Right lobe of liver (tissue), 6 donors: ENCODE measurements around the gene ACAP2. TPM values are rescaled to one million over a fixed set of nuclear protein-coding genes. Genes with fewer than 3 reads are reported as not detected.
"Not testable (repeated sequence)": the region's sequence is repeated elsewhere in the genome, so short reads cannot be mapped to it uniquely, and the experiment has no call there.

Experiments used
- ATAC-seq, 4 donors: fragments of 200-7000 bp; cut with Tn5 transposase; one replicate each; pipeline ENCODE4 v1.9.1; 2020; ENCODE audit warnings: mild to moderate bottlenecking in 4 of 4, moderate library complexity in 4 of 4
- DNase-seq, 3 donors: peaks; one replicate each; pipeline ENCODE4 v3.0.0-alpha.2; 2020
- H3K27ac ChIP-seq, 3 donors: fragments of 200-600 bp; one replicate each; pipeline ENCODE4 v1.8.0; 2022
- H3K27me3 ChIP-seq, 2 donors: fragments of 200-600 bp; one replicate each; pipeline ENCODE4 v1.8.0; 2022
- H3K36me3 ChIP-seq, 4 donors: fragments of 200-600 bp; sonication (generic) in 1 of 4; one replicate each; pipeline versions ENCODE4 v1.5.1 to v1.8.0; 2017 to 2022; ENCODE audit warnings: control low read depth in 1 of 4
- H3K4me1 ChIP-seq, 4 donors: fragments of 200-600 bp; sonication (generic) in 1 of 4; one replicate each; pipeline versions ENCODE4 v1.5.1 to v1.8.0; 2017 to 2022; ENCODE audit warnings: control low read depth in 1 of 4
- H3K4me3 ChIP-seq, 3 donors: fragments of 200-600 bp; one replicate each; pipeline ENCODE4 v1.8.0; 2022
- H3K9me3 ChIP-seq, 4 donors: fragments of 200-600 bp; sonication (generic) in 1 of 4; one replicate each; pipeline versions ENCODE4 v1.5.1 to v1.8.0; 2017 to 2022; ENCODE audit warnings: control low read depth in 1 of 4
- CTCF ChIP-seq, 4 donors: fragments of 200-600 bp in 3 of 4; fragments of 450-650 bp in 1 of 4; IDR thresholded peaks; one replicate each; pipeline versions ENCODE4 v1.5.1 to v1.8.0; 2016 to 2022; ENCODE audit warnings: antibody characterized with exemption in 4 of 4, mild to moderate bottlenecking in 2 of 4
- POLR2A ChIP-seq: fragments of 450-650 bp; IDR thresholded peaks from one replicate; pipeline ENCODE4 v1.6.1; 2017; ENCODE audit warnings: antibody characterized with exemption, mild to moderate bottlenecking
- WGBS: methylation state at CpG from one replicate; pipeline ENCODE4 v1.1.6; 2018; ENCODE audit warnings: low coverage, low lambda C conversion rate; ENCODE audit not compliant: insufficient coverage; ENCODE audit errors: missing lambda C conversion rate; 5-methylcytosine and 5-hydroxymethylcytosine counted together
- intact Hi-C, 2 donors: fragments of 100-400 bp; cut with DNase I; formaldehyde crosslinking; loops; one replicate each; pipeline versions ENCODE4 v1.11.2 to v1.14.1; 2022
- long read RNA-seq: library from polyadenylated mRNA; unstranded; transcript quantifications from one replicate; pipeline ENCODE4 v2.0.0, GENCODE V29; 2019
- total RNA-seq, 6 experiments: library from RNA; depleted of rRNA in 2 of 6; stranded (reverse); fragments of >200 nt in 2 of 6; fragmentation: NEBNext Ultra II Directional in 3 of 6; extraction: Animal tissue kit (Norgen Biotek cat#: 25700) in 3 of 6; gene quantifications; one replicate each; pipeline versions ENCODE4 v1.1.0 to v1.2.4, GENCODE V29; 2016 to 2023
- donor health status: DM: no; HTN: yes; CAD: no.
- donor health status: DM: no; HTN: no; CAD: no.
- donor health status: DM: no; HTN: no; CAD: no.
- donor health status: DM: no; HTN: yes; CAD: no.
- donor health status: DM: no; HTN: yes; CAD: no.

ACAP2 gene
- 10 to 100 TPM; 15.1 to 21.7 (median 18.5) TPM for total RNA-seq
- long read RNA-seq, full-length matches to known transcripts: 1 of 9 reads
- long read RNA-seq, partial matches to known transcripts: 8 of 9 reads
- long read RNA-seq, other reads (novel, unspliced or antisense): 0 of 9 reads

- no peaks in the 10 kb centered on the region for H3K27me3 ChIP-seq
- DNase-seq (peak; percentile 100), ATAC-seq (peak; percentile 96 to 98 (median 96))
- intact Hi-C loops: no loop called here
- peak within 1 kb of the TSS; percentile 93 to 96 (median 96) for H3K4me3 ChIP-seq
- H3K36me3 ChIP-seq: no peaks in the 10 kb centered on the region
- H3K9me3 ChIP-seq: no peaks in the 10 kb centered on the region
- peaks cover 0 to 14% (median 0%) of the 10 kb centered on the region in 4 donors for H3K4me1 ChIP-seq
- WGBS: 0% methylated on average over 19 of the region's 106 CpGs
- H3K27ac ChIP-seq: peak within 1 kb of the TSS; percentile 88 to 97 (median 95)
- TF ChIP-seq POLR2A (peak; percentile 98), CTCF (IDR thresholded peaks at IDR 0.05) (no peak)
Measured at GRCh38 chr3:195442573-195443390, at the start of gene ACAP2. TSS of gene ACAP2 (minus strand) at chr3:195443020. CDS start at chr3:195442847, 173 bp downstream.

- Histone ChIP-seq H3K27me3 (no peaks in the 10 kb centered on the region), H3K27ac (no peak overlapping the region), H3K9me3 (no peaks in the 10 kb centered on the region), H3K36me3 (no peaks in the 10 kb centered on the region), H3K4me1 (no peaks in the 10 kb centered on the region), H3K4me3 (no peak overlapping the region)
- TF ChIP-seq CTCF (IDR thresholded peaks at IDR 0.05) (no peak), POLR2A (no peak)
- no peak for DNase-seq
- no peak for ATAC-seq
- 81% methylated on average over 3 of the region's 3 CpGs for WGBS
- intact Hi-C loops: no loop called here
Measured at GRCh38 chr3:195475614-195476013, 32.8 kb upstream of the ACAP2 start.

GRCh38 chr3:195475116-195475515, 32.3 kb upstream of the ACAP2 start:
- H3K4me3 ChIP-seq, H3K4me1 ChIP-seq, intact Hi-C loops, H3K27ac ChIP-seq, H3K9me3 ChIP-seq, DNase-seq, H3K36me3 ChIP-seq, ATAC-seq, H3K27me3 ChIP-seq: not testable (repeated sequence)
- WGBS: 59% methylated on average over 6 of the region's 8 CpGs

GRCh38 chr3:195468841-195469240, 26.0 kb upstream of the ACAP2 start:
- DNase-seq (no peak), ATAC-seq (no peak)
- 79% methylated on average over 4 of the region's 4 CpGs for WGBS
- H3K27me3 ChIP-seq: no peaks in the 10 kb centered on the region
- no peak overlapping the region for H3K27ac ChIP-seq
- no peaks in the 10 kb centered on the region for H3K9me3 ChIP-seq
- H3K4me1 ChIP-seq: no peaks in the 10 kb centered on the region
- H3K36me3 ChIP-seq: no peaks in the 10 kb centered on the region
- intact Hi-C loops: no loop called here
- no peak overlapping the region for H3K4me3 ChIP-seq
- TF ChIP-seq CTCF (IDR thresholded peaks at IDR 0.05) (no peak), POLR2A (no peak)

GRCh38 chr3:195468391-195468776, 25.6 kb upstream of the ACAP2 start:
- TF ChIP-seq CTCF (IDR thresholded peaks at IDR 0.05): no peak
- TF ChIP-seq POLR2A: no peak

More at GRCh38 chr3:195468391-195468776, 25.6 kb upstream of the ACAP2 start:
- Histone ChIP-seq H3K4me1 (no peaks in the 10 kb centered on the region), H3K9me3 (no peaks in the 10 kb centered on the region), H3K4me3 (no peak overlapping the region), H3K36me3 (no peaks in the 10 kb centered on the region), H3K27me3 (no peaks in the 10 kb centered on the region), H3K27ac (no peak overlapping the region)
- no peak for DNase-seq
- ATAC-seq: no peak
- intact Hi-C loops: no loop called here
- 51% methylated on average over 3 of the region's 4 CpGs for WGBS
